H9 (cell line): ENCODE results near the gene PDE4B. TPM values are rescaled to one million over a fixed set of nuclear protein-coding genes. Genes with fewer than 3 reads are reported as not detected.

Experiments
- DNase-seq: peaks from one replicate; pipeline ENCODE4 v3.0.0-alpha.2; 2017
- H2AFZ ChIP-seq: one replicate; pipeline ENCODE4 v1.6.1; 2013; ENCODE audit warnings: mild to moderate bottlenecking, low read length, control low read depth, moderate library complexity
- H2AK5ac ChIP-seq: 2 replicates; pipeline ENCODE4 v1.6.1; 2013; ENCODE audit warnings: low read length, control low read depth, mixed read lengths; ENCODE audit not compliant: insufficient read length
- H2BK120ac ChIP-seq: one replicate; pipeline ENCODE4 v1.6.1; 2013; ENCODE audit warnings: low read depth, mild to moderate bottlenecking, low read length, control low read depth, inconsistent platforms; ENCODE audit not compliant: poor library complexity, severe bottlenecking
- H2BK12ac ChIP-seq: 2 replicates; pipeline ENCODE4 v1.6.1; 2013; ENCODE audit warnings: low read length, control low read depth, mixed read lengths, low read depth; ENCODE audit not compliant: insufficient read length
- H2BK15ac ChIP-seq: 2 replicates; pipeline ENCODE4 v1.6.1; 2013; ENCODE audit warnings: low read depth, low read length, control low read depth
- H2BK20ac ChIP-seq: one replicate; pipeline ENCODE4 v1.6.1; 2013; ENCODE audit warnings: low read depth, mild to moderate bottlenecking, low read length, control low read depth, inconsistent platforms; ENCODE audit not compliant: poor library complexity, severe bottlenecking
- H2BK5ac ChIP-seq: 2 replicates; pipeline ENCODE4 v1.6.1; 2013; ENCODE audit warnings: low read length, control low read depth, mixed read lengths; ENCODE audit not compliant: insufficient read length
- H3K14ac ChIP-seq: 2 replicates; pipeline ENCODE4 v1.6.1; 2013; ENCODE audit warnings: low read length, control low read depth; ENCODE audit not compliant: insufficient read depth
- H3K18ac ChIP-seq: 2 replicates; pipeline ENCODE4 v1.6.1; 2013; ENCODE audit warnings: low read depth, mild to moderate bottlenecking, mixed read lengths, low read length, control low read depth; ENCODE audit not compliant: insufficient read length
- H3K23ac ChIP-seq: 2 replicates; pipeline ENCODE4 v1.6.1; 2013; ENCODE audit warnings: low read length, control low read depth, mixed read lengths, low read depth; ENCODE audit not compliant: insufficient read length
- H3K23me2 ChIP-seq: 2 replicates; pipeline ENCODE4 v1.6.1; 2013; ENCODE audit warnings: low read depth, mild to moderate bottlenecking, mixed read lengths, low read length, control low read depth; ENCODE audit not compliant: insufficient read length, poor library complexity, severe bottlenecking
- H3K27ac ChIP-seq: 2 replicates; pipeline ENCODE4 v1.5.1; 2013; ENCODE audit warnings: low read length, control low read depth, mixed read lengths, low read depth; ENCODE audit not compliant: insufficient read length
- H3K27me3 ChIP-seq: 2 replicates; pipeline ENCODE4 v1.6.1; 2013; ENCODE audit warnings: low read length, control low read depth, inconsistent platforms; ENCODE audit not compliant: insufficient read depth
- H3K4ac ChIP-seq: 2 replicates; pipeline ENCODE4 v1.6.1; 2013; ENCODE audit warnings: low read depth, mild to moderate bottlenecking, control low read depth, inconsistent platforms, low read length, moderate library complexity
- H3K4me1 ChIP-seq: 2 replicates; pipeline ENCODE4 v1.6.1; 2013; ENCODE audit warnings: low read length, control low read depth, inconsistent platforms; ENCODE audit not compliant: insufficient read depth
- H3K4me2 ChIP-seq: 2 replicates; pipeline ENCODE4 v1.6.1; 2013; ENCODE audit warnings: low read length, control low read depth, mixed read lengths; ENCODE audit not compliant: insufficient read length, insufficient read depth
- H3K56ac ChIP-seq: 2 replicates; pipeline ENCODE4 v1.6.1; 2013; ENCODE audit warnings: low read depth, mild to moderate bottlenecking, mixed read lengths, low read length, control low read depth; ENCODE audit not compliant: insufficient read length
- H3K79me1 ChIP-seq: 2 replicates; pipeline ENCODE4 v1.6.1; 2013; ENCODE audit warnings: low read depth, mild to moderate bottlenecking, moderate library complexity, low read length, control low read depth, inconsistent platforms; ENCODE audit not compliant: insufficient read depth, poor library complexity, severe bottlenecking
- H3K79me2 ChIP-seq: 2 replicates; pipeline ENCODE4 v1.6.1; 2013; ENCODE audit warnings: low read length, control low read depth, inconsistent platforms; ENCODE audit not compliant: insufficient read depth
- H3K9ac ChIP-seq: 2 replicates; pipeline ENCODE4 v1.6.1; 2013; ENCODE audit warnings: low read length, control low read depth, mixed read lengths; ENCODE audit not compliant: insufficient read length; ENCODE audit errors: extremely low read depth
- H3K9me3 ChIP-seq: one replicate; pipeline ENCODE4 v1.6.1; 2013; ENCODE audit warnings: low read depth, low read length, inconsistent platforms; ENCODE audit not compliant: control insufficient read depth
- H3T11ph ChIP-seq: one replicate; pipeline ENCODE4 v1.6.1; 2013; ENCODE audit warnings: mild to moderate bottlenecking, low read length, control low read depth, inconsistent platforms
- H4K20me1 ChIP-seq: one replicate; pipeline ENCODE4 v1.6.1; 2013; ENCODE audit not compliant: control insufficient read depth, insufficient read length, insufficient read depth
- H4K5ac ChIP-seq: 2 replicates; pipeline ENCODE4 v1.6.1; 2013; ENCODE audit warnings: low read depth, mild to moderate bottlenecking, mixed read lengths, low read length, control low read depth; ENCODE audit not compliant: insufficient read length
- H4K8ac ChIP-seq: replicated peaks from 2 replicates; pipeline ENCODE4 v1.6.1; 2013; ENCODE audit warnings: low read length, control low read depth, mixed read lengths, low read depth; ENCODE audit not compliant: insufficient read length
- H4K91ac ChIP-seq: 2 replicates; pipeline ENCODE4 v1.6.1; 2013; ENCODE audit warnings: low read depth, mild to moderate bottlenecking, moderate library complexity, mixed read lengths, low read length, control low read depth; ENCODE audit not compliant: insufficient read length
- H3K27ac Mint-ChIP-seq, 3 experiments: 2 replicates in 2 of 3; 3 replicates in 1 of 3; pipeline ENCODE4 v1.8.0; 2020 to 2021; ENCODE audit warnings: mixed read lengths in 3 of 3, mild to moderate bottlenecking in 1 of 3, moderate library complexity in 1 of 3
- H3K27me3 Mint-ChIP-seq: 2 replicates; pipeline ENCODE4 v1.8.0; 2021; ENCODE audit warnings: low read depth, mild to moderate bottlenecking, moderate library complexity, mixed read lengths
- H3K36me3 Mint-ChIP-seq, 3 experiments: 2 replicates in 2 of 3; 3 replicates in 1 of 3; pipeline ENCODE4 v1.8.0; 2020 to 2021; ENCODE audit warnings: low read depth in 3 of 3, mixed read lengths in 3 of 3; ENCODE audit not compliant: insufficient read depth in 1 of 3
- H3K4me1 Mint-ChIP-seq, 2 experiments: 2 replicates each; pipeline ENCODE4 v1.8.0; 2020; ENCODE audit warnings: mixed read lengths in 2 of 2
- H3K4me3 Mint-ChIP-seq, 2 experiments: 2 replicates in 1 of 2; 3 replicates in 1 of 2; pipeline ENCODE4 v1.8.0; 2020 to 2021; ENCODE audit warnings: mild to moderate bottlenecking in 2 of 2, mixed read lengths in 2 of 2, moderate library complexity in 1 of 2
- H3K9me3 Mint-ChIP-seq, 2 experiments: 2 replicates in 1 of 2; 3 replicates in 1 of 2; pipeline ENCODE4 v1.8.0; 2020; ENCODE audit warnings: mild to moderate bottlenecking in 2 of 2, mixed read lengths in 2 of 2, moderate library complexity in 1 of 2
- CTCF ChIP-seq: fragments of 200-600 bp; sonication (generic); conservative IDR thresholded peaks from 3 replicates; pipeline ENCODE4 v1.8.0; 2021; ENCODE audit warnings: antibody characterized with exemption, mild to moderate bottlenecking
- WGBS: extraction: QIAGEN DNeasy Blood & Tissue Kit; methylation state at CpG from one replicate; pipeline ENCODE4 v1.1.7; 2013; ENCODE audit warnings: missing lambda C conversion rate, low lambda C conversion rate, mixed read lengths; ENCODE audit not compliant: insufficient read length; ENCODE audit errors: extremely low coverage; 5-methylcytosine and 5-hydroxymethylcytosine counted together
- total RNA-seq: library from RNA; stranded (reverse); gene quantifications from 2 replicates; pipeline ENCODE4 v1.2.1, GENCODE V29; 2021

The PDE4B gene
- total RNA-seq, 1 experiment from 2014 or later = 19.8 TPM

GRCh38 chr1:66048011-66048410 lies 255.3 kb downstream of the PDE4B start:
- Histone ChIP-seq H3K27ac (no peak overlapping the region), H3K4me2 (no peak overlapping the region), H2BK120ac (no peak overlapping the region), H3K79me2 (no peaks in the 10 kb centered on the region), H3K27me3 (no peaks in the 10 kb centered on the region), H3K23ac (no peak overlapping the region), H4K8ac (no peak overlapping the region), H3K14ac (no peak overlapping the region), H2AFZ (no peak overlapping the region), H2BK12ac (no peak overlapping the region), H2BK5ac (no peak overlapping the region), H3K4ac (no peak overlapping the region), H2BK15ac (no peak overlapping the region), H4K91ac (no peak overlapping the region), H3K18ac (no peak overlapping the region), H2AK5ac (no peak overlapping the region), H3K9ac (no peak overlapping the region), H3K4me1 (no peaks in the 10 kb centered on the region), H3K9me3 (no peaks in the 10 kb centered on the region), H2BK20ac (no peak overlapping the region), H3T11ph (no peak overlapping the region), H3K23me2 (no peaks in the 10 kb centered on the region), H4K20me1 (no peaks in the 10 kb centered on the region), H4K5ac (no peak overlapping the region), H3K56ac (no peak overlapping the region), H3K79me1 (no peaks in the 10 kb centered on the region)
- Mint-ChIP-seq H3K9me3 (no peaks in the 10 kb centered on the region), H3K36me3 (no peaks in the 10 kb centered on the region), H3K27me3 (no peaks in the 10 kb centered on the region; the same call in 1 of the 2 replicates), H3K4me3 (no peak overlapping the region), H3K27ac (no peak overlapping the region), H3K4me1 (no peaks in the 10 kb centered on the region)
- WGBS = no CpG with 5 or more reads among the region's 2 CpGs
- no peak for DNase-seq
- TF ChIP-seq CTCF = no peak
